Peyer's patch (tissue), 4 donors: ENCODE measurements around the gene VSIG1. TPM values are rescaled to one million over a fixed set of nuclear protein-coding genes. Genes with fewer than 3 reads are reported as not detected.

Experiments
- DNase-seq, 3 donors: peaks; one replicate each; pipeline ENCODE4 v3.0.0-alpha.2; 2017 to 2019
- H3K27ac ChIP-seq, 4 donors: fragments of 200-600 bp; sonication (generic); one replicate each; pipeline ENCODE4 v1.5.1; 2016 to 2019
- H3K27me3 ChIP-seq, 2 donors: fragments of 200-600 bp; sonication (generic); one replicate each; pipeline ENCODE4 v1.5.1; 2019
- H3K36me3 ChIP-seq, 3 donors: fragments of 200-600 bp; sonication (generic); one replicate each; pipeline ENCODE4 v1.5.1; 2016 to 2019
- H3K4me1 ChIP-seq, 4 donors: fragments of 200-600 bp; sonication (generic); one replicate each; pipeline ENCODE4 v1.5.1; 2016 to 2019
- H3K4me3 ChIP-seq, 4 donors: fragments of 200-600 bp; sonication (generic); 1 replicate in 3 of 4; 2 replicates in 1 of 4; pipeline ENCODE4 v1.5.1; 2016 to 2019; ENCODE audit warnings: mild to moderate bottlenecking in 1 of 4
- H3K9me3 ChIP-seq, 4 donors: fragments of 200-600 bp; sonication (generic); one replicate each; pipeline ENCODE4 v1.5.1; 2016 to 2019; ENCODE audit warnings: mild to moderate bottlenecking in 1 of 4
- POLR2A ChIP-seq, 2 donors: fragments of 450-650 bp; IDR thresholded peaks; one replicate each; pipeline ENCODE4 v1.5.1; 2017; ENCODE audit warnings: antibody characterized with exemption in 2 of 2, mild to moderate bottlenecking in 2 of 2, moderate library complexity in 2 of 2
- total RNA-seq, 4 donors: library from RNA; depleted of rRNA; stranded (reverse); fragments of >200 nt; gene quantifications; one replicate each; pipeline ENCODE4 v1.1.0, GENCODE V29; 2016
- TF ChIP-seq, protein P1 (sequence below), 6 experiments: fragments of 450-650 bp in 4 of 6; fragments of 200-600 bp in 2 of 6; sonication (generic) in 1 of 6; IDR thresholded peaks; one replicate each; pipeline ENCODE4 v1.5.1; 2017 to 2019; ENCODE audit warnings: antibody characterized with exemption in 6 of 6, mild to moderate bottlenecking in 3 of 6, moderate library complexity in 1 of 6

The VSIG1 gene
- total RNA-seq, 4 donors from 2014 or later, result 0.38 to 0.53 TPM; not detected in 2

DNA sequence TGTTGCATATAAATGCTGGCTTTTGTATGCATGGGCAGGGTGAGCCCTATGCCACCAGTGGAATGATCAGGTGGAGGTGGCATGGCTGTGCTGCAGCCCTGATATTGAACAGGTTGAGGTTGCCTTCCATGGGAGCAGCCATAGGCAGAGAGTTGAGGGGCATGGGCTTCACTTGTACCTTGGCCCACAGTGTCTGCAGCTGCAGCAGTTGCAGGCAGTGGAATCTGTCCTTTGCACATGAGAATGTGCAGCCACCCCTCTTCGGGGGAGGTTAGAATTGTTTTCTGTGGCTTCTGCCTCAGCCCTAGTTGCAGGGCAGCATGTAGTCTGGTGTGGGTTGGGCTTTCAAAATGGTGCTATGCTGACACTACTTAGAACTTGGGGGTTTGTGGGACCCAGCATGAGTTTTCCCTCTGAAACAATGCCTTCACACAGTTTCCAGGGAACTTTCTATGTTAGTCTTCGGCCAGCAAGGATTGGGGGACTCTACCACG, 25.4 kb upstream of the VSIG1 start:
- H3K9me3 ChIP-seq, result no peaks in the 10 kb centered on the region
- no peaks in the 10 kb centered on the region for H3K27me3 ChIP-seq
- no peaks in the 10 kb centered on the region for H3K4me1 ChIP-seq
- peak overlapping the region in 1 of 4 donors; percentile 43 for H3K27ac ChIP-seq
- no peak overlapping the region for H3K4me3 ChIP-seq
- DNase-seq, result no peak
- H3K36me3 ChIP-seq, result no peaks in the 10 kb centered on the region
- TF ChIP-seq POLR2A (IDR thresholded peaks at IDR 0.05), result no peak
- TF ChIP-seq, protein P1, sequence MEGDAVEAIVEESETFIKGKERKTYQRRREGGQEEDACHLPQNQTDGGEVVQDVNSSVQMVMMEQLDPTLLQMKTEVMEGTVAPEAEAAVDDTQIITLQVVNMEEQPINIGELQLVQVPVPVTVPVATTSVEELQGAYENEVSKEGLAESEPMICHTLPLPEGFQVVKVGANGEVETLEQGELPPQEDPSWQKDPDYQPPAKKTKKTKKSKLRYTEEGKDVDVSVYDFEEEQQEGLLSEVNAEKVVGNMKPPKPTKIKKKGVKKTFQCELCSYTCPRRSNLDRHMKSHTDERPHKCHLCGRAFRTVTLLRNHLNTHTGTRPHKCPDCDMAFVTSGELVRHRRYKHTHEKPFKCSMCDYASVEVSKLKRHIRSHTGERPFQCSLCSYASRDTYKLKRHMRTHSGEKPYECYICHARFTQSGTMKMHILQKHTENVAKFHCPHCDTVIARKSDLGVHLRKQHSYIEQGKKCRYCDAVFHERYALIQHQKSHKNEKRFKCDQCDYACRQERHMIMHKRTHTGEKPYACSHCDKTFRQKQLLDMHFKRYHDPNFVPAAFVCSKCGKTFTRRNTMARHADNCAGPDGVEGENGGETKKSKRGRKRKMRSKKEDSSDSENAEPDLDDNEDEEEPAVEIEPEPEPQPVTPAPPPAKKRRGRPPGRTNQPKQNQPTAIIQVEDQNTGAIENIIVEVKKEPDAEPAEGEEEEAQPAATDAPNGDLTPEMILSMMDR (IDR thresholded peaks at IDR 0.05), result no peak

DNA sequence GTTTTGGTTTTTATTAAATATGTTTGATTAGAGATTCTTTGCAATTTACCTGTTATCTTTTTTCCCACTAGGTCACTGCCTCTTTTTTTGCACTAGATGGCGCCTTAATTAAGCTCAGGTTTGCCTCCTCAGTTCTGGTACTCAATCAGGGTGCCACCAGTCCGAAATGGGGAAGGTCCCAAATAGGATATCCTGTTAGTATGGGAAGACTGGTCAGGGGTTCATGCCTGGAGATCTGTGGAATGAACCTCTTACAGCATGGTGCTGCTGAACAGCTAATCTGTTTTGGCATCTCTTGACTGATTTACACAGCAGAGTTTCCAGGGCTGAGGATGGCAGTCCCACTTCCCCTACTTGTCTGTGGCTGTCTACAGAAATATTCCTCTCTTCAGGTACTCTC, 24.2 kb upstream of the VSIG1 start:
- no peaks in the 10 kb centered on the region for H3K36me3 ChIP-seq
- no peak for DNase-seq
- H3K27ac ChIP-seq, result no peak overlapping the region
- no peaks in the 10 kb centered on the region for H3K4me1 ChIP-seq
- no peak overlapping the region for H3K4me3 ChIP-seq
- no peaks in the 10 kb centered on the region for H3K27me3 ChIP-seq
- TF ChIP-seq, protein P1 (IDR thresholded peaks at IDR 0.05), result peak in 5 of 6 experiments; percentile 23 to 55 (median 49)
- TF ChIP-seq POLR2A (IDR thresholded peaks at IDR 0.05), result no peak
- no peaks in the 10 kb centered on the region for H3K9me3 ChIP-seq

DNA sequence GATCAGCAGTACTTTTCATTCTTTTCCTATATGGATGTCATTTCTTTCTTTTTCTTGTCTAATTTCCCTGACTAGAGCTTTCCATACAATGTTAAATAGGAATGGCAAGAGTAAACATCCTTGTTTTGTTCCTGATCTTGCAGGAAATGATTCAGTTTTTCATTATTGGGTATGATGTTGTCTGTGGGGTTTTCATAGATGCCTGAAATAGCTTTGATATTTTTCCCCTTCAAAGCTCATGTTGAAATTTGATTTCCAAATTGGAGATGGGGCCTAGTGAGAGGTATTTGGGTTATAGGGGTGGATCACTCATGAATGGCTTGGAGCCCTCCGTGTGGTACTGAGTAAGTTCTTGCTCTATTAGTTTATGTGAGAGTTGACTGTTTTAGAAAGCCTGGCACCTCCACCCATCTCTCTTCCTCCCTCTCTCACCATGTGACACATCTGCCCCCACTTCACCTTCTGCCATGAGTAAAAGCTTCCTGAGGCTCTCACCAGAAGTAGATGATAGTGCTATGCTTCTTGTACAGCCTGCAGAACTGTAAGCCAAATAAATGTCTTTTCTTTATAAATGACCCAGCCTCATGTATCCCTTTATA, 22.3 kb upstream of the VSIG1 start:
- H3K36me3 ChIP-seq, result no peaks in the 10 kb centered on the region
- no peaks in the 10 kb centered on the region for H3K27me3 ChIP-seq
- H3K4me3 ChIP-seq, result no peak overlapping the region
- H3K9me3 ChIP-seq, result no peaks in the 10 kb centered on the region
- no peak for DNase-seq
- H3K4me1 ChIP-seq, result no peaks in the 10 kb centered on the region
- TF ChIP-seq POLR2A (IDR thresholded peaks at IDR 0.05), result no peak
- TF ChIP-seq, protein P1 (IDR thresholded peaks at IDR 0.05), result no peak
- H3K27ac ChIP-seq, result no peak overlapping the region

DNA sequence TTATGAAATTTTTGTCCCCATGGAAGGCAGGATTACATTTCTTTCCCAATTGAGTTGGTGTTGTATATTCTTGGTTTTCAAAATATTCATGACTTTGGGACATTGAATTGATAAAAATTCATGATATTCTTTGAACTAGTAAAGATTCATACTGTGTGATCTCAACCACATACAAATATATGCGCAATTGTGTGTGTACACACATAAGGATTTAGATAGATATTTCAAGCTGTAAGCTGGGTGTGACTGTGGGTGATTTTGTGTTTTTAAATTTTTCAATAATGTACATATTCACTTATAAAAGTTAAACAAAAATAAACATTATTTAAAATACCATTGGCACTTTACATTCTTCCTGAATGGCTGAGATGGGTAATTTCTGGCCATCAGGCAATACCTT, 19.5 kb upstream of the VSIG1 start:
- DNase-seq, result no peak
- H3K27me3 ChIP-seq, result no peaks in the 10 kb centered on the region
- no peak for TF ChIP-seq POLR2A (IDR thresholded peaks at IDR 0.05)
- TF ChIP-seq, protein P1 (IDR thresholded peaks at IDR 0.05), result no peak
- no peak overlapping the region for H3K27ac ChIP-seq
- no peaks in the 10 kb centered on the region for H3K4me1 ChIP-seq
- H3K9me3 ChIP-seq, result no peaks in the 10 kb centered on the region
- no peak overlapping the region for H3K4me3 ChIP-seq
- no peaks in the 10 kb centered on the region for H3K36me3 ChIP-seq

DNA sequence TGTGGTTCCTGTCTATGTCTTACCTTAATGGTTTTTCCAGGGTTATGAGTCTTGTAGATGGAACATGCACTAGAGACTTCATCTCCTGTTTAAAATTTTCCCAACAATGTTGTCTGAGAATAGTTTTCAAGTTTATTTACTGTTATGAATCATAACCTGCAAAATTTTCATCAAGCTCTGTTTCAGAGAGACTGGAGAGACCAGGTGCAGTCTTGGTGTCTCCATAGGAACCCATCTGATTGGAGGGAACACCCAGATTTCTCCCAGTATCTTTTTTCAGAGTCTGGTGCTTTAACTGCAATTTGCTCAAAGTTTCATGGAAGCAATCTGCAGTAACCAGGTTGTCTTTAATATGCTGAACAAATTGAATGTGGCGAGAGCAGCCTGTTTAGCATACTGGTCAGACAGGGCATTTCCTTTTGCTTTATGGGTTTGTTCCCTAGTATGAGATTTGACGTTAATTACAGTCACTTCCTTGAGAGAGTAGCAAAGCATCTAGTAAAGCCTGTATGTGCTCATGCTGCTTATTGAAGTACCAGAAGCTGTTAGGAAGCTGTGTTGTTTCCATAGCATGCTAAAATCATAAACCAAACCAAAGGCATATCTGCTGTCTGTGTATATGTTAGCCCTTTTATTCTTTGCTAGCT, 18.8 kb upstream of the VSIG1 start:
- Histone ChIP-seq H3K27me3 (no peaks in the 10 kb centered on the region), H3K4me1 (no peaks in the 10 kb centered on the region), H3K36me3 (no peaks in the 10 kb centered on the region), H3K27ac (no peak overlapping the region), H3K9me3 (no peaks in the 10 kb centered on the region), H3K4me3 (no peak overlapping the region)
- no peak for TF ChIP-seq POLR2A (IDR thresholded peaks at IDR 0.05)
- TF ChIP-seq, protein P1 (IDR thresholded peaks at IDR 0.05), result no peak
- DNase-seq, result no peak
